ENCODE data around the gene HSBP1. TPM values are rescaled to one million over a fixed set of nuclear protein-coding genes. Genes with fewer than 3 reads are reported as not detected.

HSBP1 gene
- total and polyA plus RNA-seq, 2 of the 13 experiments (the other 11 are each of a cell fraction or from before 2014, with no cell fraction given), result 249 to 292 TPM

DNA sequence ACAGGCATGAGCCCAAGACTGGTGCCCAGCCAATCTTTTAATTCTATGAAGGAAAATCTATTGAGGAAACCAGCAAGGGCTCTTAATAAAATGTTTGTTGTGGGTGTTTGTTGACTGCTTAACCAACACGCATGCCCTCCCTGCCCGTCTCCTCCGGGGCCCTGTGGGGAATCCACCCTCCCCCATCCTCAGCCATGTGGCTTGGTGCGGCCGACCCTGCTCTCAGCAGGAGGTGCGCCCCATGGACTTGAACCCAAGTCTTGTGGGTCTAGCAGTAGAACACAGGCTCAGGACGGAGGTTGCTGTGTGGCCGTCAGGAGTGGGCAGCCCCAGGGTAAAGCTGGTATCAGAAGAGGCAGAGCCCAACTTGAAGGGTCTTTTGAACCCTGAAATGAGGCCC is 46.1 kb downstream of the HSBP1 start:
- ChIA-PET POLR2A (no interaction called here), CTCF (ENCODE audit: low intra/inter-chr PET ratio, low total read pairs) (no interaction called here)
- TF ChIP-seq XRCC5 (optimal IDR thresholded peaks at IDR 0.05; ENCODE audit: low read length) (no peak), MTF2 (CRISPR knock-in tag; IDR thresholded peaks at IDR 0.05; ENCODE audit: borderline replicate concordance) (no peak), RNF219 (CRISPR knock-in tag; IDR thresholded peaks at IDR 0.05) (no peak), ZNF121 (CRISPR knock-in tag; IDR thresholded peaks at IDR 0.05) (no peak), ZNF274 (CRISPR knock-in tag; IDR thresholded peaks at IDR 0.05) (no peak), PLRG1 (conservative IDR thresholded peaks at IDR 0.05) (no peak), RARG (CRISPR knock-in tag; IDR thresholded peaks at IDR 0.05; ENCODE audit: low read depth) (no peak), NKX3-1 (CRISPR knock-in tag; IDR thresholded peaks at IDR 0.05) (no peak), IKZF4 (CRISPR knock-in tag; IDR thresholded peaks at IDR 0.05; ENCODE audit: borderline replicate concordance, low read depth, not compliant biosample characterization) (no peak), ARID2 (CRISPR knock-in tag; IDR thresholded peaks at IDR 0.05; ENCODE audit: borderline replicate concordance) (no peak), ASH2L (IDR thresholded peaks at IDR 0.05; ENCODE audit: insufficient read length, low read depth, low read length) (no peak)
- in situ Hi-C loops (cut with HindIII; ENCODE audit: extremely low pct_ligation_motif_present, low pct_unique_long_range_greater_than_20kb) (no loop called here), intact Hi-C loops (cut with micrococcal nuclease; ENCODE audit: unreplicated experiment) (no loop called here)
- Histone ChIP-seq H3K9me3 (ENCODE audit: low read length) (no peaks in the 10 kb centered on the region), H3K27me3 (ENCODE audit: control insufficient read depth in 1 of 2, insufficient read depth in 2 of 2, low read length in 2 of 2) (peaks cover 0 to 37% of the 10 kb centered on the region in 2 experiments; a peak in 4 of 5 replicates), H3K9ac (ENCODE audit: insufficient read depth, low read depth, low read length) (no peak overlapping the region), H3K27ac (ENCODE audit: extremely low read length, insufficient read depth, low read length) (no peak overlapping the region), H3K79me2 (ENCODE audit: insufficient read depth, low read length) (no peaks in the 10 kb centered on the region), H3K4me1 (ENCODE audit: insufficient read depth, low read length) (peaks cover 11% of the 10 kb centered on the region), H3K4me2 (ENCODE audit: low read depth, low read length) (no peak overlapping the region), H3K4me3 (replicated peaks in 1 of 3; ENCODE audit: insufficient read depth in 1 of 3, low read depth in 2 of 3, low read length in 3 of 3) (no peak overlapping the region), H2AFZ (ENCODE audit: low read length) (no peak overlapping the region), H4K20me1 (ENCODE audit: insufficient read depth, low read length) (no peaks in the 10 kb centered on the region), H3K36me3 (replicated peaks in 1 of 2; ENCODE audit: control insufficient read depth in 1 of 2, insufficient read depth in 2 of 2, low read length in 2 of 2) (no peaks in the 10 kb centered on the region)
- WGBS (ENCODE audit: low lambda C conversion rate), result 78% methylated on average over 7 of the region's 8 CpGs
- ATAC-seq (no peak), DNase-seq (ENCODE audit: low spot score) (no peak), FAIRE-seq (no peak)
- no TSS peak for BruUV-seq (replicated peaks)
